Stimulated activated CD8-positive, alpha-beta memory T cell treated with anti-CD3 and anti-CD28 coated beads, Interleukin-2, amount 100 ng/mL, for 48 hours (primary cell): ENCODE measurements around the gene SRI.
A peak's percentile ranks its signal among the peaks of the same experiment; 100 is the strongest.
"Not testable (repeated sequence)": the region's sequence is repeated elsewhere in the genome, so short reads cannot be mapped to it uniquely, and the experiment has no call there.

Source experiments
- DNase-seq, 2 donors: peaks; one replicate each; pipeline ENCODE4 v3.0.0-alpha.2; 2020; ENCODE audit warnings: low read depth in 2 of 2

SRI gene

DNA sequence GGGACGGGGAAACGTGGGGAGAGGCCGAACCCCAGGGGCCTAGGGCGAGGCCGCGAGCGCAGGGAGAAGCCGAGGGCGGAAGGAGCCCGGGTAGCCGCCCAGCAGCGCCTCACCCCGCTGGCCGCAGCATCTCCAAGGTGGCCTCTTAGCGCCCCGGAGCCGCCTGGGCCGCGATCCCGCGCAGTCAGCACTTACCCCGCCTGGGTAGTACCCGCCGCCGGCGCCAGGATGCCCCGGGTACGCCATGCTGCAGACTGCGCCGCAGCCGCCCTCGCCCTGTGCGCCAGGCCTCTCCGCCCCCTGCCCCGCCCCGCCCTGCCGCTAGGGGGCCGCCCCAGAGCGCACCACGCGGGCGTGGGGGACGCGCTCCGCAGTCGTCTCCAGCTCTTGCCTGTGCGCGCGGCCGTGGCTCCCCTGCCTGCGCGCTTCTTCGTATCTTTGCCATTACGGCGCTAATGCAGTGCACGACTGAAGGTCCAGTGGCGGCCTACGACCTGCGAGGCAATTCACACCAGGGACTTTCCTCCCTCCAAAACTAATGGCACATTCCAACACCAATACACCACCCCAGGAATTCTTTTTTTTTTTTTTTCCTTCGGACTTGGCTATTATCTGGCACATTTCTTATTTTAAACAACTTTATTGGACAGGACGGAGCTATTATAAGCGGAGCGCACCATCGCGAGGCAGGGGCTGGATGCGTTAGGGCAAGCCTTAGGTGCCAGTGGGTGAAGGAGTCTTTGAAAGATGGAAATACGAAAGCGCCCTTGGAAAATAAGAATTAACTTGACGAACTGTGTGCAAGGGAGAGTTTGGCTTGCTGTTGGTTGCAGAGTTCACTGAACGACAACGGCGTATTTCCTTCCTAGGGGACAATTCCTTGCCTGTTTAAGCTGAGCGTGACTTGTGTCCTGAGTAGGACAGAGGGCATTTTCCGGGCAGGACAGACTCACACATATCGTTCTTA is at the start of gene SRI:
TSS of gene SRI (minus strand) at position 258 of the 967 bp plus-strand sequence. CDS start at position 246, 12 bp downstream.
- DNase-seq = peak; percentile 79 to 86

DNA sequence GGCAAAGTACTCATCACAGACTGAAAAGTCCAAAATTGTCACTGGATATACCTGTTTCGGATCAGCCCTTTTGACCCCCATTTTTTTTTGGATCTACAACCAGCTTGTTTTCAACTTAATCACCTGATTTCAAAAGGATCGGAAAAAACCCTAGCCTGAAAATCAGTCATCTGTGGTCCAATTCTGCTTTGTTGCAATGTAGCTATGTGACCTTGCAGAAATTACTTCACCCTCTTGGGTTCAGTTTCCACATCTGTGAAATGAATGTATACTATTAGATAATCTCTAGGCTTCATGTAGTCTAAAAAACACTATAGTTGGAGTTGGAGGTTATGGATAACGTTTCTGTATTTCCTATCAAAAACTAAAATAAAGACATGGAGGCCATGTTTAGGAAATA is 49.7 kb upstream of the SRI start:
- no peak for DNase-seq

DNA sequence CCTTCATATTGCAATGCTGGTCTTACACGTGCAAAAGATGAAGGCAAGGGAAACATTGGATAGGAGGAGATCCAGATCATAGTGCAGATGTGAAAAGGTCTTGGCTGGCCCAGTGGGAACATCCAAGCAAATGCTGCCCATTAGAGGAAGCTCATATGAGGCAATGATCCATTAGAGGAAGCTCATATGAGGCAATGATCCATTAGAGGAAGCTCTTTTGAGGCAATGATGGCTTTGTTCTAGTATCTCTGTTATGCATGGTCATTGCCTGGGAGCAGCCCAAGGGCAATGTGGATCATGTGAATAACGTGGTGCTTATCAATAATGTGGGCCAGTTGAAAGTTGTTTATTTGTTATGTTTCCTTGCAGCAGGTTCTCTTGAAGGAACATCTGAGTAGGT is 49.0 kb upstream of the SRI start:
- DNase-seq = no peak

- DNase-seq = no peak
Observed at GRCh38 chr7:88268051-88268450, 48.2 kb upstream of the SRI start.

DNA sequence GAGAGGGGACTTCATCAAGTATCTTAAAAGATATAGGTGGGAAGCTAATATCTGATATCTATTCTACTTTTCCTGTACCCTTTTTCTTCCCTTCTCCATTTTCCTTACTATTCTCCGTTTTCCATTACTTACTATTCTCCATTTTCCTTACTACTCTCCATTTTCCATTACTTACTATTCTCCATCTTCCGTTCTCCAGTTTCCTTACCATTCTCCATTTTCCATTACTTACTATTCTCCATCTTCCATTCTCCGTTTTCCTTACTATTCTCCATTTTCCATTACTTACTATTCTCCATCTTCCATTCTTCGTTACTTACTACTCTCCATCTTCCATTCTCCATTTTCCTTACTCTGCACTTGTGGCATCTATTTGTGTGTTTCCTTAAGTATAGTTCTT is 47.6 kb upstream of the SRI start:
- no peak for DNase-seq

DNA sequence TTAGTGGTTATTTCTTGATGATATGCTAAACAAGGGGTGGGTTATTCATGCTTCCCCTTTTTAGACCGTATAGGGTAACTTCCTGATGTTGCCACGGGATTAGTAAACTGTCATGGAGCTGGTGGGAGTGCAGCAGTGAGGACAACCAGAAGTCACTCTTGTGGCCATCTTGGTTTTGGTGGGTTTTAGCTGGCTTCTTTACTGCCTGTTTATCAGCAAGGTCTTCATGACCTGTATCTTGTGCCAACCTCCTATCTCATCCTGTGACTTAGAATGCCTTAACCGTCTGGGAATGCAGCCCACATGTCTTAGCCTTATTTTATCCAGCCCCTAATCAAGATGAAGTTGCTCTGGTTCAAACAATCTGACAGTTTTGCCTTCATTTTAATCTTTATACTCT is 45.1 kb upstream of the SRI start:
- not testable (repeated sequence) for DNase-seq

DNA sequence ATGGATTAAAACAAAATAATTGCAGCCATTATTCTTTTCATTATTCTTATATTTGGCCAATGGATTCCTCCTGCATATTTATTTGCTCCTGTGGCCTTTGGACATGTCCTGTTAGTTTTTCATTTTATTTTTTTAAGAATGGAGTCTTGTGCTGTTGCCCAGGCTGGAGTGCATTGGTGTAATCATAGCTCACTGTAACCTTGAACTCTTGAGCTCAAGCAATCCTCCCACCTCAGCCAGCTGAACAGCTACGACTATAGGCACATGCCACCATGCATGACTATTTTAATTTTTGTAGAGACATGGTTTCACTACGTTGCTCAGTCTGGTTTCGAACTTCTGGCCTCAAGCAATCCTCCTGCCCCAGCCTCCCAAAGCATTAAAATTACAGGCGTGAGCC is 42.7 kb upstream of the SRI start:
- no peak for DNase-seq

GRCh38 chr7:88260719-88261118 is 40.9 kb upstream of the SRI start:
- no peak for DNase-seq

- no peak for DNase-seq
Observed at GRCh38 chr7:88259656-88260380, 40.0 kb upstream of the SRI start.

- DNase-seq = not testable (repeated sequence)
Observed at GRCh38 chr7:88258296-88258695, 38.5 kb upstream of the SRI start.

GRCh38 chr7:88256906-88257305 is 37.1 kb upstream of the SRI start:
- DNase-seq = no peak

GRCh38 chr7:88254721-88255424 is 35.0 kb upstream of the SRI start:
- no peak for DNase-seq

DNA sequence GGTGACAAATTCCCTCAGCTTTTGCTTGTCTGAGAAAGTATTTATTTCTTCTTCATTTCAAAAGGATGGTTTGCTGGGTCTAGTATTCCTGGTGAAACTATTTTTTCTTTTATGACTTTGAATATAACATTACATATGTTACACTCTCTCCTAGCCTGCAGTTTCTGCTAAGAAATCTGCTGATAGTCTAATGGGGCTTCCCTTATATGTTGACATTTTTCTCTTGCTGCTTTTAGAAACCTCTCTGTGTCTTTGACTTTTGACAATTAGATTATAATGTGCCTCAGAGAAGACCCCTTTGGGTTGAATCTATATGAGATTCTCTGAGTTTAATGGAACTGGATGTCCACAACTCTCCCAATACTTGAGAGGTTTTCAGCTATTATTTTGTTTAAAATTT is 33.8 kb upstream of the SRI start:
- no peak for DNase-seq

DNA sequence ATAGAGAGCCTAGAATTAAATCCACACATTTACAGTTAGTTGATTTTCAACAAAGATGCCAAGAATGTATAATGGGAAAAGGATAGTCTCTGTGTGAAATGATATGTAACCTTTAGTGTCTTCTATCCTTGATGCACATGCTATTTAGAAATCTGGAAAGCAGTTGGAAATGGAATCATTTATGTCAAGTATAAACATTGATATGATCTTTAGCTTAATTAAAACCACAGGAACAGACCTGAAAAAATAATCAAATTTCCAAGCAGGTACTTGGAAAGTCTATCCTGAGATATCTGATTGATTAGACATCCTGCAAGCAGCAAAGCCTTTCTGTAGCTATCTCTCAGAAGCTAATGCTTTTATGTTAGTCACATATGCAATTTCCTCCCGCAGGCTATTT is 24.4 kb upstream of the SRI start:
- DNase-seq = no peak

- no peak for DNase-seq
Observed at GRCh38 chr7:88243345-88243909, 23.6 kb upstream of the SRI start.

DNA sequence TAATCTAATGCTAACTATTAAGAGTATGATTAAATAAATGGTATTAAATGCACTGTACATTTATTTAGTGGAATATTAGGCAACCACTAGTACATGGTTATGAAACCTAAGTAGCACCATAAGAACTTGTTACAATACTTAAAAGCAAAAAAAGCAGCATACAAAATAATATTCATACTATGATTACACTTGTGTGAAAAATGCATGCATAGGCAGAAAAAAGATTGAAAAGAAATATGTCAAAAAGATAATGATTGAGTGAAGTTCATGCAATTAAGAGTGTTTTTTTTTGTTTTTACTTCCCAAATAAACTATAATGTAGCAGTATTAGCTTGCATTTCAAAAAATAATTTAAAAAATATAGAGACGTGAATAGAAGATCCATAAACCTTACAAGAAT is 20.0 kb upstream of the SRI start:
- DNase-seq = no peak

- no peak for DNase-seq
Observed at GRCh38 chr7:88233828-88234227, 14.0 kb upstream of the SRI start.

GRCh38 chr7:88230646-88231045 is 10.8 kb upstream of the SRI start:
- DNase-seq = no peak

DNA sequence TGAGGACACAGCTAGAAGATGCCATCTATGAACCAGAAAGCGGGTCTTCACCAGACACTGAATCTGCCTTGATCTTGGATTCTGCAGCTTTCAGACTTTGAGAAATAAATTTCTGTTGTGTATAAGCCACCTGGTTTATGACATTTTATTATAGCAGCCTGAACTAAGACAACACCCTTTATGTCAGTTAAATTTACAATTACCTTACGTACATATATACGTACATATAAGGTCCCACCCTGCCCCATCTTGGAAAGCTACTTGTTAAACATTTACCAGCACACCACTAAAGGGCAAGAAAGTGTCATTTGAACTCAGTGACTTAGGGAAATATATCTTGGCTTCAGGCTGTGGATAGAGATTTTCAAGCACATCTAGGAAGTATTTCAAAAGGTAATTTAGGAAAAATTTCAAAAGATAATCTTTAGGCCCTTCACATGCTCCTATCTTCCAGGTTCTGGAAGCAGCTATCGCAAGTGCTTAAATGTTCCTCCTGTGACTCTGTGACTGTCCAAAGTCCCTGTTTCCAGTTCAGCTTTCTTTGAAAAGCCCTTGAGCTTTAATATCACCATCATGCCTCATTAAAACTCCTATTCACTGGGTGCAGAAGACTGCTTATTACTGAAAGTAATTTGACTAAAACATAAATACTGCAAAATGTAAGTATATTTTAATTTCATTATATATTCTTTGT is 9.6 kb upstream of the SRI start:
- DNase-seq = no peak

- DNase-seq = no peak
Observed at GRCh38 chr7:88226886-88227516, 7.2 kb upstream of the SRI start.

- DNase-seq = no peak
Observed at GRCh38 chr7:88226201-88226600, 6.4 kb upstream of the SRI start.
